Measurements from ENCODE around the gene RFX8.

The RFX8 gene

GRCh38 chr2:101380376-101380775 lies 94.5 kb downstream of the RFX8 start:
- H3K36me3 ChIP-seq (ENCODE audit: control insufficient read depth, insufficient read depth, low read length) = no peaks in the 10 kb centered on the region
- no peak overlapping the region for H3K27ac ChIP-seq (ENCODE audit: low read depth, low read length, severe bottlenecking)
- WGBS, 2 experiments (ENCODE audit: insufficient coverage in 2 of 2) = 91 to 96% methylated on average over 11 of the region's 11 CpGs
- H3K4me1 ChIP-seq (ENCODE audit: control insufficient read depth, insufficient read depth, low read length, poor library complexity, severe bottlenecking) = no peaks in the 10 kb centered on the region
- H3K4me3 ChIP-seq (ENCODE audit: extremely low read depth, insufficient read depth, low read length, poor library complexity, severe bottlenecking) = no peak overlapping the region
- H3K9me3 ChIP-seq (ENCODE audit: control insufficient read depth, low read length) = no peaks in the 10 kb centered on the region

GRCh38 chr2:101379091-101379490 lies 95.8 kb downstream of the RFX8 start:
- Histone ChIP-seq H3K36me3 (ENCODE audit: control insufficient read depth, insufficient read depth, low read length) (no peaks in the 10 kb centered on the region), H3K27ac (ENCODE audit: low read depth, low read length, severe bottlenecking) (no peak overlapping the region), H3K4me3 (ENCODE audit: extremely low read depth, insufficient read depth, low read length, poor library complexity, severe bottlenecking) (no peak overlapping the region), H3K9me3 (ENCODE audit: control insufficient read depth, low read length) (no peaks in the 10 kb centered on the region), H3K4me1 (ENCODE audit: control insufficient read depth, insufficient read depth, low read length, poor library complexity, severe bottlenecking) (no peaks in the 10 kb centered on the region)
- 100% methylated on average over 1 to 2 of the region's 2 CpGs for WGBS, 2 experiments (ENCODE audit: insufficient coverage in 2 of 2)

DNA sequence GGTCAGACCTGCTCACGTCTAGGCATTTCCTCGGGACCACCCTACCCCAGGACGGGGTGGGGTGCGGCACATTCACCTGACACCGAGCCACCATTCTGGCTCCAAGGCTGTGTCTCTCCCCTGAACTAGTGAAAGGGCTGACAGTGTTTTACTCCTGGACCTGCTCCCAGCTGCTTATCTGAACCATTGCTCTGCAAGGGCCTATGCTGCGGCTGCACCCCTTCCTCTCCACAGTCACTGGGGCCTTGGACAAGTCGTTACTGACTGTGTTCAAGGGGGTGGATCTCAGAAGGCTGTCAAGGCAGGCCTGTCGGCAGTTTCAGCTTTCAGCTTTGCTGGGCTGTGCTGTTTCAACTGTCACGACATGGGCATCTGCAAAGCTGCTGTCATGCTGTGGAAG lies 99.3 kb downstream of the RFX8 start:
- Histone ChIP-seq H3K4me1 (ENCODE audit: control insufficient read depth, insufficient read depth, low read length, poor library complexity, severe bottlenecking) (no peaks in the 10 kb centered on the region), H3K4me3 (ENCODE audit: extremely low read depth, insufficient read depth, low read length, poor library complexity, severe bottlenecking) (no peak overlapping the region), H3K27ac (ENCODE audit: low read depth, low read length, severe bottlenecking) (no peak overlapping the region), H3K9me3 (ENCODE audit: control insufficient read depth, low read length) (no peaks in the 10 kb centered on the region), H3K36me3 (ENCODE audit: control insufficient read depth, insufficient read depth, low read length) (no peaks in the 10 kb centered on the region)
- WGBS, 2 experiments (ENCODE audit: insufficient coverage in 2 of 2) = 76 to 90% methylated on average over 4 to 8 of the region's 9 CpGs

DNA sequence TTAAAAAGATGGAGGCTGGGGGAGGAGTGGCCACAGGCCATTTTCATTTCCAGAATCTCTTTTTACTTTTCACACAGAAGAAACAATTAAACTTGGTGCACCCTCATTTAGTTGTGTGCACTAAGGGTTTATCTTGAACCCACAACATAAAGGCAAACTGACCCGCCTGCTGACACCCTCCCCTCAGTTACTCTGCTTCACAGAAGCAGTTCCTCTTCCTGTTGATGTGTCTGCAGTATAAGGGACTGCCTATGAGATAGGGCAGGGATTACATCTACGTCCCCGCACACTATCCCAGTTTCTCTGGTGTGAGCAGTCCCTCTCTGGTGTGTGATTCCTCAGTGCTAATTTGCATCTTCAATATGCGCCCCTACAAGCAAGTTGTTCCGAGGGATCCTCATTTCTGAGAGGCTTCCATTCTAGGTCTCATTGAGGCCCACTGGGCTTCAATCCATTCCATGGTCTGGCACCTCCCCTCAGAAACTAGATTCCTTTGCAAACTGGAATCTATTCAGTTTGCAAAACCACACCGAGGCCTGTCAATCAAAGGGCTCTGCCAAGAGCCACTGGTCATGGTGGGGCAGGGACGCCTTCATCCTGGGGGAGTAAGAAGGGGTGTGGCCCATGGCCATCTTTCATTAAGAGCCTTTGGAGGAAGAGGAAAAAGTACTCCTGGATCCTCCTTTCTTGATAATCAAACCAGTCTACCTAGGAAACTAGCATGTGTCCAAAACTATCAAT lies 99.9 kb downstream of the RFX8 start:
- no peak overlapping the region for H3K4me3 ChIP-seq (ENCODE audit: extremely low read depth, insufficient read depth, low read length, poor library complexity, severe bottlenecking)
- H3K9me3 ChIP-seq (ENCODE audit: control insufficient read depth, low read length) = no peaks in the 10 kb centered on the region
- H3K4me1 ChIP-seq (ENCODE audit: control insufficient read depth, insufficient read depth, low read length, poor library complexity, severe bottlenecking) = no peaks in the 10 kb centered on the region
- no peak overlapping the region for H3K27ac ChIP-seq (ENCODE audit: low read depth, low read length, severe bottlenecking)
- no peaks in the 10 kb centered on the region for H3K36me3 ChIP-seq (ENCODE audit: control insufficient read depth, insufficient read depth, low read length)
- WGBS, 2 experiments (ENCODE audit: insufficient coverage in 2 of 2) = 93 to 94% methylated on average over 4 to 6 of the region's 7 CpGs

- no peaks in the 10 kb centered on the region for H3K9me3 ChIP-seq (ENCODE audit: control insufficient read depth, low read length)
Observed at GRCh38 chr2:101372792-101373191, 102.1 kb downstream of the RFX8 start.

GRCh38 chr2:101371636-101372035 lies 103.3 kb downstream of the RFX8 start:
- WGBS, 2 experiments (ENCODE audit: insufficient coverage in 2 of 2) = 91 to 100% methylated on average over 2 to 4 of the region's 4 CpGs
- Histone ChIP-seq H3K9me3 (ENCODE audit: control insufficient read depth, low read length) (no peaks in the 10 kb centered on the region), H3K36me3 (ENCODE audit: control insufficient read depth, insufficient read depth, low read length) (no peaks in the 10 kb centered on the region), H3K4me1 (ENCODE audit: control insufficient read depth, insufficient read depth, low read length, poor library complexity, severe bottlenecking) (no peaks in the 10 kb centered on the region), H3K27ac (ENCODE audit: low read depth, low read length, severe bottlenecking) (no peak overlapping the region), H3K4me3 (ENCODE audit: extremely low read depth, insufficient read depth, low read length, poor library complexity, severe bottlenecking) (no peak overlapping the region)

More at GRCh38 chr2:101372792-101373191, 102.1 kb downstream of the RFX8 start:
- Histone ChIP-seq H3K27ac (ENCODE audit: low read depth, low read length, severe bottlenecking) (no peak overlapping the region), H3K36me3 (ENCODE audit: control insufficient read depth, insufficient read depth, low read length) (no peaks in the 10 kb centered on the region), H3K4me1 (ENCODE audit: control insufficient read depth, insufficient read depth, low read length, poor library complexity, severe bottlenecking) (no peaks in the 10 kb centered on the region), H3K4me3 (ENCODE audit: extremely low read depth, insufficient read depth, low read length, poor library complexity, severe bottlenecking) (no peak overlapping the region)
- WGBS, 2 experiments (ENCODE audit: insufficient coverage in 2 of 2) = no CpG with 5 or more reads among the region's 1 CpG

- no peaks in the 10 kb centered on the region for H3K36me3 ChIP-seq (ENCODE audit: control insufficient read depth, insufficient read depth, low read length)
- H3K4me1 ChIP-seq (ENCODE audit: control insufficient read depth, insufficient read depth, low read length, poor library complexity, severe bottlenecking) = no peaks in the 10 kb centered on the region
- H3K27ac ChIP-seq (ENCODE audit: low read depth, low read length, severe bottlenecking) = no peak overlapping the region
- no peak overlapping the region for H3K4me3 ChIP-seq (ENCODE audit: extremely low read depth, insufficient read depth, low read length, poor library complexity, severe bottlenecking)
- H3K9me3 ChIP-seq (ENCODE audit: control insufficient read depth, low read length) = no peaks in the 10 kb centered on the region
- 85 to 91% methylated on average over 4 of the region's 4 CpGs for WGBS, 2 experiments (ENCODE audit: insufficient coverage in 2 of 2)
Observed at GRCh38 chr2:101369100-101369499, 105.8 kb downstream of the RFX8 start.

DNA sequence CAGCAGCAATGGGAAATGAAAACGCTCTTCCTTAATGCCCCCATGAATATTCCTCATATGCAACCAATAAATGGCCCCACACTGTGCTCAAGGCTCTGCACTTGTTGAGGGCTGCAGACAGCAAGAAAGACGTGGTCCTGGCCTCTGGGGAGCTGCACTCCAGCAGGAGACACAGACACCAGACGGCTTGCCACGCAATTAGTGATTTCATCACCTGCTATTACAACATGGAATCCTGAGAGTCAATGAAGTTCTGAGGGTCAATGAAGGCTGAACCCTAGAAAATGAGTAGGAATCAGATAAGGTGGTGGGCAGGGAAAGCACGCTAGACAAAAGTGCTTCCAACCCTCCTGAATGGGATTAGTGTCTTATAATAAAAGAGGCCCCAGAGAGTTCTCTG lies 106.5 kb downstream of the RFX8 start:
- Histone ChIP-seq H3K4me3 (ENCODE audit: extremely low read depth, insufficient read depth, low read length, poor library complexity, severe bottlenecking) (no peak overlapping the region), H3K27ac (ENCODE audit: low read depth, low read length, severe bottlenecking) (no peak overlapping the region), H3K4me1 (ENCODE audit: control insufficient read depth, insufficient read depth, low read length, poor library complexity, severe bottlenecking) (no peaks in the 10 kb centered on the region), H3K9me3 (ENCODE audit: control insufficient read depth, low read length) (no peaks in the 10 kb centered on the region), H3K36me3 (ENCODE audit: control insufficient read depth, insufficient read depth, low read length) (no peaks in the 10 kb centered on the region)
- WGBS, 2 experiments (ENCODE audit: insufficient coverage in 2 of 2) = 88 to 94% methylated on average over 5 of the region's 5 CpGs

DNA sequence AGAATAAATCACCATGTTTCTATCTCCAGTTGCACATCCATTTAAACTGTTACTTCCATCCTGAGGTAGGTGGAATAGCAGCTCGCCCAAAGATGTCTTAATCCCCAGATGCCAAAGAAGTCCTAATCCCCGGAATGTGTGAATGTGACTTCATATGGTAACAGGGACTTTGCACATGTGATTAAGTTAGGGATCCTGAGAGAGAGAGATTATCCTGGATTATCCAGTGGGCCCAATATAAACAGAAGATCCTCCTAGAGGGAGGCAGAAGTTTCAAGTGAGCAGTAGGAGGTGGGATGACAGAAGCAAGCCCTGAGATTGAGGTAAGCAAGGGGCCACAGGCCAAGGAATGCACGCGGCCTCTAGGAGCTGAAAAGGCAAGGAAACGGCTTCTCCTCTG lies 107.4 kb downstream of the RFX8 start:
- Histone ChIP-seq H3K9me3 (ENCODE audit: control insufficient read depth, low read length) (no peaks in the 10 kb centered on the region), H3K27ac (ENCODE audit: low read depth, low read length, severe bottlenecking) (no peak overlapping the region), H3K36me3 (ENCODE audit: control insufficient read depth, insufficient read depth, low read length) (no peaks in the 10 kb centered on the region), H3K4me3 (ENCODE audit: extremely low read depth, insufficient read depth, low read length, poor library complexity, severe bottlenecking) (no peak overlapping the region), H3K4me1 (ENCODE audit: control insufficient read depth, insufficient read depth, low read length, poor library complexity, severe bottlenecking) (no peaks in the 10 kb centered on the region)
- 93 to 100% methylated on average over 5 of the region's 5 CpGs for WGBS, 2 experiments (ENCODE audit: insufficient coverage in 2 of 2)

DNA sequence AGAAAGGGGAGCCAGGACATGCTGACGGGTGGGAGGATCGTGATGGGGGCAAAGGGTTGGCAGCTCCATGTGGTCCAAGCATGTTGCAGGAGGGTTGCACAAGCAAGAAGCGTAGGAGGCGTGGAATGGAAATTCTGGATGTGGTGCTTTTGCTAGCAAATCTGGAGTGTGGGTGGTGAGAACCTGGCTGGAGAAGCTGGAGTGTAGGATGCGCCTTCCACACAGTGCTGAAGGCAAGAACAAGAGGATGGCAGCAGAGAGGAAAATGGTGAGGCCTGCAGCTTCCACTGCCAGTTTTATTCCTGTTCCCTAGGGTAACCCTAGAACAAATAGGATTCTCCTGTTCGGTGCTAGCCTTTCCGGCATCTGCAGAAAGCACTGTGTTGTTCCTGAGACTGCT lies 110.0 kb downstream of the RFX8 start:
- Histone ChIP-seq H3K9me3 (ENCODE audit: control insufficient read depth, low read length) (no peaks in the 10 kb centered on the region), H3K36me3 (ENCODE audit: control insufficient read depth, insufficient read depth, low read length) (no peaks in the 10 kb centered on the region), H3K4me1 (ENCODE audit: control insufficient read depth, insufficient read depth, low read length, poor library complexity, severe bottlenecking) (no peaks in the 10 kb centered on the region), H3K27ac (ENCODE audit: low read depth, low read length, severe bottlenecking) (no peak overlapping the region), H3K4me3 (ENCODE audit: extremely low read depth, insufficient read depth, low read length, poor library complexity, severe bottlenecking) (no peak overlapping the region)
- 85 to 90% methylated on average over 7 of the region's 7 CpGs for WGBS, 2 experiments (ENCODE audit: insufficient coverage in 2 of 2)

- Histone ChIP-seq H3K36me3 (ENCODE audit: control insufficient read depth, insufficient read depth, low read length) (no peaks in the 10 kb centered on the region), H3K4me1 (ENCODE audit: control insufficient read depth, insufficient read depth, low read length, poor library complexity, severe bottlenecking) (no peaks in the 10 kb centered on the region), H3K4me3 (ENCODE audit: extremely low read depth, insufficient read depth, low read length, poor library complexity, severe bottlenecking) (no peak overlapping the region), H3K27ac (ENCODE audit: low read depth, low read length, severe bottlenecking) (no peak overlapping the region), H3K9me3 (ENCODE audit: control insufficient read depth, low read length) (no peaks in the 10 kb centered on the region)
- 83 to 100% methylated on average over 1 to 4 of the region's 4 CpGs for WGBS, 2 experiments (ENCODE audit: insufficient coverage in 2 of 2)
Observed at GRCh38 chr2:101362777-101363176, 112.1 kb downstream of the RFX8 start.
